Measurements from ENCODE around the gene HOXD4. TPM values are rescaled to one million over a fixed set of nuclear protein-coding genes. Genes with fewer than 3 reads are reported as not detected.

The HOXD4 gene
- total RNA-seq, 1 experiment from 2014 or later, result not detected

- no peak overlapping the region for H3K27ac Mint-ChIP-seq
- H3K4me1 Mint-ChIP-seq, result peaks cover 45% of the 10 kb centered on the region
- POLR2A ChIA-PET, result no interaction called here
- peaks cover 98% of the 10 kb centered on the region for H3K27me3 Mint-ChIP-seq (ENCODE audit: low read depth)
- ATAC-seq, result no peak
- TF ChIP-seq AR (CRISPR knock-in tag; IDR thresholded peaks at IDR 0.05) (no peak), OVOL2 (CRISPR knock-in tag; IDR thresholded peaks at IDR 0.05; ENCODE audit: borderline replicate concordance) (no peak), USF2 (CRISPR knock-in tag; IDR thresholded peaks at IDR 0.05) (no peak), MXD4 (CRISPR knock-in tag; IDR thresholded peaks at IDR 0.05; ENCODE audit: borderline replicate concordance) (no peak), NFE2L1 (CRISPR knock-in tag; IDR thresholded peaks at IDR 0.05) (no peak), SOX15 (CRISPR knock-in tag; IDR thresholded peaks at IDR 0.05) (no peak), GTF2I (CRISPR knock-in tag; conservative IDR thresholded peaks at IDR 0.05) (no peak), ZNF396 (CRISPR knock-in tag; IDR thresholded peaks at IDR 0.05; ENCODE audit: borderline replicate concordance) (no peak), JAZF1 (CRISPR knock-in tag; IDR thresholded peaks at IDR 0.05) (no peak), KAT7 (CRISPR knock-in tag; IDR thresholded peaks at IDR 0.05; ENCODE audit: borderline replicate concordance) (no peak)
- no peaks in the 10 kb centered on the region for H3K36me3 Mint-ChIP-seq
- DNase-seq (ENCODE audit: low spot score), result peak; percentile 22
- CTCF ChIA-PET, result interaction anchor here (1.0 to 1.3 kb wide), 2 partner anchors 12 to 265 kb away, joined by 3 read pairs; no protein-coding TSS in a partner anchor
- H3K9me3 Mint-ChIP-seq, result no peaks in the 10 kb centered on the region
- H3K4me3 Mint-ChIP-seq, result peak overlapping the region; percentile 55
Measured at GRCh38 chr2:176189681-176190641, 38.6 kb downstream of the HOXD4 start.

- no peak overlapping the region for H3K27ac Mint-ChIP-seq
- ChIA-PET CTCF (interaction anchor here (0.7 to 1.5 kb wide), 2 partner anchors 8 to 263 kb away, joined by 3 read pairs; no protein-coding TSS in a partner anchor), POLR2A (no interaction called here)
- ATAC-seq (no peak), DNase-seq (ENCODE audit: low spot score) (no peak)
- H3K4me3 Mint-ChIP-seq, result no peak overlapping the region
- H3K4me1 Mint-ChIP-seq, result peaks cover 36% of the 10 kb centered on the region
- H3K9me3 Mint-ChIP-seq, result no peaks in the 10 kb centered on the region
- no peaks in the 10 kb centered on the region for H3K36me3 Mint-ChIP-seq
- TF ChIP-seq ZNF263 (CRISPR knock-in tag; IDR thresholded peaks at IDR 0.05; ENCODE audit: low read depth), result no peak
- TF ChIP-seq TEAD1 (CRISPR knock-in tag; IDR thresholded peaks at IDR 0.05), result 0 out of 2 replicates have a peak, but pooled peaks have one; percentile 51
- TF ChIP-seq FOXP4 (CRISPR knock-in tag; IDR thresholded peaks at IDR 0.05), result peak; percentile 93; the same call in 1 of the 2 replicates
- no peak for TF ChIP-seq ZNF425 (CRISPR knock-in tag; conservative IDR thresholded peaks at IDR 0.05)
- TF ChIP-seq ZBTB43 (CRISPR knock-in tag; IDR thresholded peaks at IDR 0.05), result no peak
- TF ChIP-seq PRDM15 (CRISPR knock-in tag; IDR thresholded peaks at IDR 0.05), result no peak
- TF ChIP-seq ZNF232 (CRISPR knock-in tag; IDR thresholded peaks at IDR 0.05), result no peak
- TF ChIP-seq ZNF138 (CRISPR knock-in tag; conservative IDR thresholded peaks at IDR 0.05), result no peak
- peaks cover 97% of the 10 kb centered on the region for H3K27me3 Mint-ChIP-seq (ENCODE audit: low read depth)
Measured at GRCh38 chr2:176192351-176192750, 41.0 kb downstream of the HOXD4 start.
